Tibial nerve (tissue), 4 donors: ENCODE measurements around the gene ALKBH2. TPM values are rescaled to one million over a fixed set of nuclear protein-coding genes. Genes with fewer than 3 reads are reported as not detected.

Source experiments
- DNase-seq, 2 donors: peaks; one replicate each; pipeline ENCODE4 v3.0.0-alpha.2; 2019; ENCODE audit warnings: low spot score in 2 of 2
- H3K27ac ChIP-seq, 4 donors: fragments of 200-600 bp; sonication (generic) in 3 of 4; one replicate each; pipeline ENCODE4 v1.5.1; 2017 to 2019; ENCODE audit warnings: mild to moderate bottlenecking in 1 of 4
- H3K27me3 ChIP-seq, 2 donors: fragments of 200-600 bp; sonication (generic) in 1 of 2; one replicate each; pipeline versions ENCODE4 v1.5.1 to v1.6.0; 2017 to 2019
- H3K36me3 ChIP-seq, 3 donors: fragments of 200-600 bp; sonication (generic); one replicate each; pipeline ENCODE4 v1.5.1; 2018 to 2019
- H3K4me1 ChIP-seq, 4 donors: fragments of 200-600 bp; sonication (generic) in 3 of 4; one replicate each; pipeline ENCODE4 v1.5.1; 2017 to 2019
- H3K4me3 ChIP-seq, 4 donors: fragments of 200-600 bp; sonication (generic) in 3 of 4; one replicate each; pipeline ENCODE4 v1.5.1; 2017 to 2019; ENCODE audit warnings: mild to moderate bottlenecking in 1 of 4, moderate library complexity in 1 of 4
- H3K9me3 ChIP-seq, 4 donors: fragments of 200-600 bp; sonication (generic) in 3 of 4; one replicate each; pipeline ENCODE4 v1.5.1; 2017 to 2019
- EP300 ChIP-seq, 2 donors: sonication (generic); formaldehyde crosslinking; IDR thresholded peaks; one replicate each; pipeline ENCODE4 v1.6.1; 2017; ENCODE audit warnings: antibody characterized with exemption in 2 of 2, mild to moderate bottlenecking in 1 of 2
- POLR2A ChIP-seq, 2 donors: fragments of 450-650 bp; IDR thresholded peaks; one replicate each; pipeline ENCODE4 v1.6.1; 2017; ENCODE audit warnings: antibody characterized with exemption in 2 of 2, mild to moderate bottlenecking in 2 of 2, moderate library complexity in 2 of 2
- WGBS, 2 donors: methylation state at CpG; one replicate each; pipeline ENCODE4 v1.1.5; 2018; 5-methylcytosine and 5-hydroxymethylcytosine counted together
- total RNA-seq, 4 donors: library from RNA; depleted of rRNA; stranded (reverse); fragments of >200 nt; gene quantifications; one replicate each; pipeline ENCODE4 v1.1.0, GENCODE V29; 2016
- TF ChIP-seq, protein P1 (sequence below), 5 experiments: fragments of 200-600 bp in 3 of 5; fragments of 450-650 bp in 2 of 5; sonication (generic) in 3 of 5; IDR thresholded peaks; one replicate each; pipeline ENCODE4 v1.5.1; 2016 to 2019; ENCODE audit warnings: antibody characterized with exemption in 5 of 5, mild to moderate bottlenecking in 3 of 5, moderate library complexity in 2 of 5

Gene ALKBH2
- total RNA-seq, 4 donors from 2014 or later = 9.2 to 41.4 (median 17.5) TPM

- no peak for DNase-seq
- H3K27ac ChIP-seq = peak overlapping the region; percentile 77 to 92 (median 89)
- peaks cover 0 to 2% (median 0%) of the 10 kb centered on the region in 3 donors for H3K36me3 ChIP-seq
- WGBS, 2 donors = 66 to 69% methylated on average over 5 of the region's 5 CpGs
- TF ChIP-seq, protein P1, sequence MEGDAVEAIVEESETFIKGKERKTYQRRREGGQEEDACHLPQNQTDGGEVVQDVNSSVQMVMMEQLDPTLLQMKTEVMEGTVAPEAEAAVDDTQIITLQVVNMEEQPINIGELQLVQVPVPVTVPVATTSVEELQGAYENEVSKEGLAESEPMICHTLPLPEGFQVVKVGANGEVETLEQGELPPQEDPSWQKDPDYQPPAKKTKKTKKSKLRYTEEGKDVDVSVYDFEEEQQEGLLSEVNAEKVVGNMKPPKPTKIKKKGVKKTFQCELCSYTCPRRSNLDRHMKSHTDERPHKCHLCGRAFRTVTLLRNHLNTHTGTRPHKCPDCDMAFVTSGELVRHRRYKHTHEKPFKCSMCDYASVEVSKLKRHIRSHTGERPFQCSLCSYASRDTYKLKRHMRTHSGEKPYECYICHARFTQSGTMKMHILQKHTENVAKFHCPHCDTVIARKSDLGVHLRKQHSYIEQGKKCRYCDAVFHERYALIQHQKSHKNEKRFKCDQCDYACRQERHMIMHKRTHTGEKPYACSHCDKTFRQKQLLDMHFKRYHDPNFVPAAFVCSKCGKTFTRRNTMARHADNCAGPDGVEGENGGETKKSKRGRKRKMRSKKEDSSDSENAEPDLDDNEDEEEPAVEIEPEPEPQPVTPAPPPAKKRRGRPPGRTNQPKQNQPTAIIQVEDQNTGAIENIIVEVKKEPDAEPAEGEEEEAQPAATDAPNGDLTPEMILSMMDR (IDR thresholded peaks at IDR 0.05) = no peak
- TF ChIP-seq EP300 (IDR thresholded peaks at IDR 0.05) = peak in 1 of 2 donors; percentile 24
- H3K4me1 ChIP-seq = peaks cover 4 to 77% (median 60%) of the 10 kb centered on the region in 4 donors
- H3K4me3 ChIP-seq = no peak overlapping the region
- H3K9me3 ChIP-seq = no peaks in the 10 kb centered on the region
- no peaks in the 10 kb centered on the region for H3K27me3 ChIP-seq
These were observed 20.5 kb upstream of the ALKBH2 start for GRCh38 chr12:109113661-109114321.

DNA sequence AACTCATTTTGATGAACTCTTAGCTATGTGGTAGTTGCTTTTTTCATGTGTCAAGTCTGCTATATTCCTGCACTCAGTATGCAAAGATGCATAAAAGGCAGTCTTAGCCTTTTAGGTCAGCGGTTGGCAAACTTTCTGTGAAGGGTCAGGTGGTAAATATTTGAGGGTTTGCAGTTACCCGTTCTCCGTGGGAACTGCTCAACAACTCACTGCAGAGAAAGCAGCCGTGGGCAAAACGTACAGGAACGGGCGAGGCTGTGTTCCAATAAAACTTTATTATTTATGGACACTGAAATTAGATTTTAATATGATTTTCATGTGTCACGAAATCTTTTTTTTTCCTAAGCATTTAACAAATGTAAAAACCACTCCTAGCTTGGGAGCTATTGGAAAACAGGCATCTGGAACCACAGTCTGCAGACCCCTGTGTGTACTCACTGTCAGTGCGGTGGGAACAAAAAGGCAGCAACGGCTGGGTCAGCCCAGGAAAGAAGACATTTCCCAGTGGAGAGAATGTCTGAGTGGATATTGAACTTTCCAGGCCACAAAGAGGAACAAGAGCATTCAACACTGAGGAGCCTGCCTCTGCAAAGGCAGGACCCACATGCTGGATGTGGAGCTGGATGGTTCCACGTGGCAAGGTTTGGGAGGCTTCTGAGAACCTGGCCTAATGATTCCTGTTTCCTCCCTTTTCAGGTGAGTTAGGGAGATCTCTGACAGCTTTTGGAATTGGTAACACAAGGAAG lies 19.6 kb upstream of the ALKBH2 start:
- Histone ChIP-seq H3K4me3 (no peak overlapping the region), H3K27ac (peak overlapping the region; percentile 77 to 92 (median 89)), H3K36me3 (peaks cover 0 to 11% (median 0%) of the 10 kb centered on the region in 3 donors), H3K4me1 (peaks cover 4 to 71% (median 58%) of the 10 kb centered on the region in 4 donors), H3K27me3 (no peaks in the 10 kb centered on the region), H3K9me3 (no peaks in the 10 kb centered on the region)
- no peak for TF ChIP-seq POLR2A (IDR thresholded peaks at IDR 0.05)
- TF ChIP-seq, protein P1 (IDR thresholded peaks at IDR 0.05) = no peak
- TF ChIP-seq EP300 (IDR thresholded peaks at IDR 0.05) = no peak
- 72 to 78% methylated on average over 11 of the region's 11 CpGs for WGBS, 2 donors
- DNase-seq = no peak

DNA sequence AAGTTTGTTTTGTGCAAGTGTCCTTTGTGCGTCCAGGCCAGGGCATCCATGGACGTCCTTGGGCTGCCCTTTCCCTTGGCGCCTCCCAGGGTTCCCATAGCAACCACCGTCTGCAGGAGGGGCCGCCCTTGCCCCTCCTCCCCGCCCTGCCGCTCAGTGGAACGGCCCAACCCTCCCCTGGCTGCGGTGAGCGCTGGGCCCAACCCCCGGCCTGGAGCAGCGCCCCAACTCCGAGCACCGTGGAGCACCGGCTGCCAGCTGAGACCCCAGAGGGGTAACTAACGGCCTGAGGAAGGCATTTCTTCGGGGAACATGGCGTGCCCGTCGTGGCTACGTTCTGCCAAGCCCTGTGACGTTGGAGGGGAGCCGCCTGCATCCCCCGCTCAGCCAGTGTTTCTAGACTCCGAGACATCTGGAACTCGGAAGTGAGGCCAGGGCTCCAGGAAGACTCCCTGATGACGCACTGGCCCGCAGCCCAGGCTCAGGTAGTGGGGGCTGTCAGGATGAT lies 17.8 kb upstream of the ALKBH2 start:
- peak overlapping the region; percentile 85 to 92 (median 89) for H3K27ac ChIP-seq
- H3K4me1 ChIP-seq = peaks cover 0 to 54% (median 43%) of the 10 kb centered on the region in 4 donors
- no peaks in the 10 kb centered on the region for H3K9me3 ChIP-seq
- DNase-seq = peak; percentile 83 to 91
- H3K27me3 ChIP-seq = no peaks in the 10 kb centered on the region
- whole genome bisulfite sequencing, 2 donors = 0 to 1% methylated on average over 13 to 24 of the region's 28 CpGs
- TF ChIP-seq EP300 (IDR thresholded peaks at IDR 0.05) (peak; percentile 96 to 98), POLR2A (IDR thresholded peaks at IDR 0.05) (peak; percentile 67 to 80)
- TF ChIP-seq, protein P1 (IDR thresholded peaks at IDR 0.05) = no peak
- peaks cover 0 to 27% (median 0%) of the 10 kb centered on the region in 3 donors for H3K36me3 ChIP-seq
- peak overlapping the region; percentile 42 to 58 (median 50) for H3K4me3 ChIP-seq

- TF ChIP-seq, protein P1 (IDR thresholded peaks at IDR 0.05) = no peak
- TF ChIP-seq EP300 (IDR thresholded peaks at IDR 0.05) (no peak), POLR2A (IDR thresholded peaks at IDR 0.05) (no peak)
- WGBS, 2 donors = 66 to 68% methylated on average over 6 of the region's 6 CpGs
- Histone ChIP-seq H3K4me1 (peaks cover 0 to 42% (median 36%) of the 10 kb centered on the region in 4 donors), H3K27me3 (no peaks in the 10 kb centered on the region), H3K9me3 (no peaks in the 10 kb centered on the region), H3K4me3 (no peak overlapping the region), H3K27ac (peak overlapping the region; percentile 85 to 92 (median 89)), H3K36me3 (peaks cover 0 to 39% (median 0%) of the 10 kb centered on the region in 3 donors)
- DNase-seq = no peak
These were observed 16.6 kb upstream of the ALKBH2 start for GRCh38 chr12:109109746-109110350.
